ENCODE data around the gene JAM3.

The JAM3 gene

DNA sequence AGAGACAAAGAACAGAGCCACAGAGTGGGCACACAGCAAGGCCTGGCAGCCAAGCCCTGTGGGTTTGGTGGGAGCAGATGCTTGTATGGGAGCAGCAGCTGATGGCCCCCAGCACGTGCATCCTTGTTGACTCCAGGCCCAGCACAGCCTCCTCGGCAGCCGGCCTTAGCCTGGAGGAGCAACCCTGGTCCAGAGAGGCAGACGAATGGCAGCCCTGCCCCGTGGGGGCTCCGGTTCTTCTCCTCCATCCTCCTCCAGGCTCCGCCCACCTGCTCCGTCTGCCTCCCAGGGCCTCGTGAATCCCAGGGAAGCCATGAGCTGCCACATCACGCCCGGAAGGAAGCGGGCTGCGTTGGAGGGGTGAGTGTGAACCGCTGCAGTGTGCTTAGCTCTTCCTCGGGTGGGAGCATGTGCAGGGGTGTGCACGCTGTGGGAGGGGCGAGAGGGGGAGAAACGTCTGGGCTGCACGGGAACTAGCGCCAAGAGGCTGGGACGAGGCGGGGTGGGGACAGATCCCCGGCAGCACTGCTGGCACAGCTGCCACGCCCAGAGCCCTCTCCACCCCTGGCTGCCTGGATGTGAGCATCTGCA is 36.3 kb upstream of the JAM3 start:
- H2BK120ac ChIP-seq (ENCODE audit: low read depth, low read length) = no peak overlapping the region
- H2AK5ac ChIP-seq (ENCODE audit: low read length, severe bottlenecking) = no peak overlapping the region
- no peak overlapping the region for H2BK12ac ChIP-seq (ENCODE audit: low read length in 2 of 2)
- peak overlapping the region in 1 of 2 experiments; percentile 72 for H3K4me3 ChIP-seq (ENCODE audit: insufficient read depth in 1 of 2, low read depth in 1 of 2, low read length in 2 of 2)
- 84% methylated on average over 24 of the region's 24 CpGs for WGBS
- H3K4me2 ChIP-seq (ENCODE audit: low read length, poor library complexity, severe bottlenecking) = no peak overlapping the region
- H3K18ac ChIP-seq (ENCODE audit: low read depth in 1 of 2, low read length in 2 of 2) = no peak overlapping the region
- no peak overlapping the region for H2BK5ac ChIP-seq (ENCODE audit: low read depth, low read length, poor library complexity, severe bottlenecking)
- no peak overlapping the region for H2AFZ ChIP-seq (ENCODE audit: low read depth, low read length)
- H2BK15ac ChIP-seq (ENCODE audit: low read depth, poor library complexity, severe bottlenecking) = no peak overlapping the region
- H3K14ac ChIP-seq (ENCODE audit: low read length in 2 of 2) = peak overlapping the region in 1 of 2 experiments; percentile 1
- H3K79me1 ChIP-seq (replicated peaks; ENCODE audit: low read length, poor library complexity, severe bottlenecking) = no peaks in the 10 kb centered on the region
- no peak overlapping the region for H4K8ac ChIP-seq (ENCODE audit: low read length)
- H4K91ac ChIP-seq (ENCODE audit: low read length) = no peak overlapping the region
- no peak for DNase-seq
- peaks cover 27 to 50% of the 10 kb centered on the region in 2 experiments for H3K27me3 ChIP-seq (ENCODE audit: control insufficient read depth in 1 of 2, insufficient read depth in 1 of 2, low read length in 2 of 2)
- no peak overlapping the region for H3K9ac ChIP-seq (ENCODE audit: low read length)
- H3K4me1 ChIP-seq (ENCODE audit: control insufficient read depth, insufficient read depth, low read depth, low read length) = peaks cover 17% of the 10 kb centered on the region
- H3K23ac ChIP-seq (ENCODE audit: low read length in 2 of 2) = no peak overlapping the region
- H3K27ac ChIP-seq (ENCODE audit: low read length, poor library complexity, severe bottlenecking) = no peak overlapping the region
- H3K9me3 ChIP-seq (ENCODE audit: control insufficient read depth, low read length) = no peaks in the 10 kb centered on the region
- H3K36me3 ChIP-seq (ENCODE audit: control insufficient read depth in 1 of 2, insufficient read depth in 2 of 2, low read depth in 1 of 2, low read length in 2 of 2) = no peaks in the 10 kb centered on the region
- H3K4ac ChIP-seq (ENCODE audit: low read depth in 1 of 2, low read length in 2 of 2) = no peak overlapping the region

DNA sequence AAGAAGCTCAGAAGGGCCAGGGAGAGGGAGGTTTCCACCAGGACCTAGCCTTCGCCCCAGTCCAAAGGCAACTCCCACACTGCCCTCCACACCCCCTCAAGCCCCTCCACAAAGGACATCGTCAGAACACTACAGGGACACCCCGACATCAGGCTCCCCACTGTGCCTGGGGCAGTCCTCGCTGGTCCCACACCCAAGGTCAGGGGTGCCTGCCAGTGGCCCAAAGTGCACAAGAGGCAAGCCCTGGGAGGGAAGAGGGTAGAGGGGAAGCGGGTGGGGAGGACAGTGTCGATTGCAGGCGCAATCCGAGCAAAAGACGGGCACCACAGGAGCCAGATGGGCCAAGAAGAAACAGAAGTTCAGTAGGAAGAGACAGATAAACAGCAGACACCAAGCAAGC is 35.6 kb upstream of the JAM3 start:
- H4K91ac ChIP-seq (ENCODE audit: low read length) = no peak overlapping the region
- H3K4me1 ChIP-seq (ENCODE audit: control insufficient read depth, insufficient read depth, low read depth, low read length) = peaks cover 18% of the 10 kb centered on the region
- no peak overlapping the region for H3K27ac ChIP-seq (ENCODE audit: low read length, poor library complexity, severe bottlenecking)

DNA sequence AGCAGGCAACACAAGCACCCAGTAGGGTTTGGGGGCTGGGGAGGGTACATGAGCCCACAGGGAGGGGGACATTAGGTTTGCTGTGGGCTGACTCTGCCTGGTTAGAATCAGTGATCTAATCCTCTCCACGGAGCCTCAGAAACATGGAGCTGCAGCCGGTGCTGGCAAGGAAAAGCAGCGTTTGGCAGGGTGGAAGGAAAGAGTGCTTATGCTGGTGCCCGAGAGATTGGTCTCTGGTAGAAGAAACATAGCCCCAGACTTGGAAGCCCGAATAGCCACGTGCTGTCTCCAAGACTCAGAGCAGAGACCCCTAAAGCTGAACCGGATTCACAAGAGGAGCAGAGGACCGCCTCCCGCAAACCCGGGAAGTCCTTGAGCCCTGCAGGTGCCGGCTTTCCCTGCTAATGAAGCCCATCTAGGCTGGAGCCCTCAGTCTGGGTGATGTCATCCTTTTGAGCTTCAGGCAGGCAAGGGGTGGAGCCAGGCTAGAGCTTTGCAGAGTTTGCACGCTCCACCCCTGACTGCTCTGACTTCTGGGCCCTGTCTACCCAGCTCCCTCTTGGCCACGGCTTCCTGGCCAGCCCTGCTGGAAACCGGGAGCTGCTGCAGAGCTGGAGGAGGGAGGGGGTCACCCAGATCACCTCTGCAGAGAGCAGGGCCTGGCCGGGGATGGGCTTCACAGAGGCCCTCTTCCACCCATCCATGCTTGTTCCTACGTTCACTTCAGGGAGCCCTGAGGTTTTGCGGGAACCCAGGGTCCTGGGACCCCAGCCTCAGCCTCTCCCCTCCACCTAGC is 35.0 kb upstream of the JAM3 start:
- Histone ChIP-seq H3K27me3 (ENCODE audit: control insufficient read depth in 1 of 2, insufficient read depth in 1 of 2, low read length in 2 of 2) (peaks cover 17 to 40% of the 10 kb centered on the region in 2 experiments), H2AK5ac (ENCODE audit: low read length, severe bottlenecking) (no peak overlapping the region), H2AFZ (ENCODE audit: low read depth, low read length) (no peak overlapping the region), H2BK5ac (ENCODE audit: low read depth, low read length, poor library complexity, severe bottlenecking) (no peak overlapping the region), H3K36me3 (ENCODE audit: control insufficient read depth in 1 of 2, insufficient read depth in 2 of 2, low read depth in 1 of 2, low read length in 2 of 2) (no peaks in the 10 kb centered on the region), H4K8ac (ENCODE audit: low read length) (peak overlapping the region; percentile 43), H3K27ac (ENCODE audit: low read length, poor library complexity, severe bottlenecking) (no peak overlapping the region), H2BK120ac (ENCODE audit: low read depth, low read length) (no peak overlapping the region), H3K79me1 (replicated peaks; ENCODE audit: low read length, poor library complexity, severe bottlenecking) (no peaks in the 10 kb centered on the region), H3K23ac (ENCODE audit: low read length in 2 of 2) (no peak overlapping the region), H3K4ac (ENCODE audit: low read depth in 1 of 2, low read length in 2 of 2) (peak overlapping the region in 1 of 2 experiments; percentile 9), H4K91ac (ENCODE audit: low read length) (no peak overlapping the region), H3K4me2 (ENCODE audit: low read length, poor library complexity, severe bottlenecking) (peak overlapping the region; percentile 58), H3K9me3 (ENCODE audit: control insufficient read depth, low read length) (no peaks in the 10 kb centered on the region), H2BK12ac (ENCODE audit: low read length in 2 of 2) (peak overlapping the region in 1 of 2 experiments; percentile 1), H2BK15ac (ENCODE audit: low read depth, poor library complexity, severe bottlenecking) (no peak overlapping the region), H3K4me3 (ENCODE audit: insufficient read depth in 1 of 2, low read depth in 1 of 2, low read length in 2 of 2) (peak overlapping the region in 1 of 2 experiments; percentile 72), H3K18ac (ENCODE audit: low read depth in 1 of 2, low read length in 2 of 2) (peak overlapping the region in 1 of 2 experiments; percentile 28), H3K4me1 (ENCODE audit: control insufficient read depth, insufficient read depth, low read depth, low read length) (peaks cover 18% of the 10 kb centered on the region), H3K14ac (ENCODE audit: low read length in 2 of 2) (peak overlapping the region in 1 of 2 experiments; percentile 0), H3K9ac (ENCODE audit: low read length) (peak overlapping the region; percentile 54)
- DNase-seq = peak; percentile 91
- 16% methylated on average over 17 of the region's 17 CpGs for WGBS

More for the DNA sequence above, 35.6 kb upstream of the JAM3 start:
- H3K27me3 ChIP-seq (ENCODE audit: control insufficient read depth in 1 of 2, insufficient read depth in 1 of 2, low read length in 2 of 2) = peaks cover 21 to 44% of the 10 kb centered on the region in 2 experiments
- H3K9ac ChIP-seq (ENCODE audit: low read length) = peak overlapping the region; percentile 54
- no peaks in the 10 kb centered on the region for H3K36me3 ChIP-seq (ENCODE audit: control insufficient read depth in 1 of 2, insufficient read depth in 2 of 2, low read depth in 1 of 2, low read length in 2 of 2)
- H3K9me3 ChIP-seq (ENCODE audit: control insufficient read depth, low read length) = no peaks in the 10 kb centered on the region
- 81% methylated on average over 9 of the region's 9 CpGs for WGBS
- no peak for DNase-seq
- H3K4me2 ChIP-seq (ENCODE audit: low read length, poor library complexity, severe bottlenecking) = no peak overlapping the region
- no peak overlapping the region for H2BK5ac ChIP-seq (ENCODE audit: low read depth, low read length, poor library complexity, severe bottlenecking)
- H3K14ac ChIP-seq (ENCODE audit: low read length in 2 of 2) = peak overlapping the region in 1 of 2 experiments; percentile 0
- H3K23ac ChIP-seq (ENCODE audit: low read length in 2 of 2) = no peak overlapping the region
- H2AK5ac ChIP-seq (ENCODE audit: low read length, severe bottlenecking) = no peak overlapping the region
- no peak overlapping the region for H3K18ac ChIP-seq (ENCODE audit: low read depth in 1 of 2, low read length in 2 of 2)
- no peak overlapping the region for H3K4ac ChIP-seq (ENCODE audit: low read depth in 1 of 2, low read length in 2 of 2)
- H2BK120ac ChIP-seq (ENCODE audit: low read depth, low read length) = no peak overlapping the region
- no peak overlapping the region for H2AFZ ChIP-seq (ENCODE audit: low read depth, low read length)
- no peak overlapping the region for H2BK15ac ChIP-seq (ENCODE audit: low read depth, poor library complexity, severe bottlenecking)
- peak overlapping the region in 1 of 2 experiments; percentile 1 for H2BK12ac ChIP-seq (ENCODE audit: low read length in 2 of 2)
- peak overlapping the region in 1 of 2 experiments; percentile 72 for H3K4me3 ChIP-seq (ENCODE audit: insufficient read depth in 1 of 2, low read depth in 1 of 2, low read length in 2 of 2)
- no peaks in the 10 kb centered on the region for H3K79me1 ChIP-seq (replicated peaks; ENCODE audit: low read length, poor library complexity, severe bottlenecking)
- peak overlapping the region; percentile 36 for H4K8ac ChIP-seq (ENCODE audit: low read length)
